ENCODE results near the gene ST8SIA4. TPM values are rescaled to one million over a fixed set of nuclear protein-coding genes. Genes with fewer than 3 reads are reported as not detected.
A peak's percentile ranks its signal among the peaks of the same experiment; 100 is the strongest.

The ST8SIA4 gene
- total and polyA plus RNA-seq, 7 experiments from 2014 or later, result 5.8 to 54.5 (median 21.9) TPM

GRCh38 chr5:100796851-100797250 lies 106.2 kb downstream of the ST8SIA4 start:
- H3K27ac Mint-ChIP-seq, result no peak overlapping the region
- DNase-seq (no peak), ATAC-seq (no peak)
- CTCF ChIA-PET, result no interaction called here
- H3K9me3 Mint-ChIP-seq, result peaks cover under 1 to 27% (median 5%) of the 10 kb centered on the region in 11 donors
- H3K4me3 Mint-ChIP-seq, result no peak overlapping the region
- intact Hi-C loops (cut with micrococcal nuclease), result no loop called here
- no peaks in the 10 kb centered on the region for H3K4me1 ChIP-seq (ENCODE audit: control insufficient read depth in 2 of 2, insufficient read depth in 2 of 2, low read length in 2 of 2)
- peaks cover 0 to 8% (median 0%) of the 10 kb centered on the region in 3 experiments for H3K9me3 ChIP-seq (ENCODE audit: control insufficient read depth in 2 of 3, low read length in 3 of 3)
- H3K36me3 ChIP-seq (ENCODE audit: control insufficient read depth in 2 of 3, insufficient read depth in 3 of 3, low read length in 3 of 3), result no peaks in the 10 kb centered on the region
- no peaks in the 10 kb centered on the region for H3K27me3 ChIP-seq (ENCODE audit: control insufficient read depth in 2 of 2, insufficient read depth in 2 of 2, low read length in 2 of 2)
- H3K36me3 Mint-ChIP-seq, result peaks cover 0 to 16% (median 0%) of the 10 kb centered on the region in 5 donors
- H3K4me1 Mint-ChIP-seq, result no peaks in the 10 kb centered on the region
- H3K4me3 ChIP-seq (ENCODE audit: low read length), result no peak overlapping the region
- no peak overlapping the region for H3K27ac ChIP-seq (ENCODE audit: low read depth, low read length)
- POLR2A ChIA-PET, result no interaction called here
- H3K27me3 Mint-ChIP-seq, result no peaks in the 10 kb centered on the region

GRCh38 chr5:100794844-100795243 lies 108.2 kb downstream of the ST8SIA4 start:
- H3K4me1 ChIP-seq (ENCODE audit: control insufficient read depth in 2 of 2, insufficient read depth in 2 of 2, low read length in 2 of 2), result no peaks in the 10 kb centered on the region
- no peak for DNase-seq
- Mint-ChIP-seq H3K4me1 (peaks cover 0 to 8% (median 0%) of the 10 kb centered on the region in 7 donors), H3K27ac (no peak overlapping the region), H3K4me3 (no peak overlapping the region), H3K27me3 (peaks cover 0 to 7% (median 5%) of the 10 kb centered on the region in 5 donors), H3K9me3 (peaks cover 0 to 26% (median 4%) of the 10 kb centered on the region in 11 donors), H3K36me3 (peaks cover 0 to 13% (median 0%) of the 10 kb centered on the region in 5 donors)
- ChIA-PET CTCF (no interaction called here), POLR2A (no interaction called here)
- H3K4me3 ChIP-seq (ENCODE audit: low read length), result no peak overlapping the region
- H3K27me3 ChIP-seq (ENCODE audit: control insufficient read depth in 2 of 2, insufficient read depth in 2 of 2, low read length in 2 of 2), result no peaks in the 10 kb centered on the region
- peaks cover 0 to 8% (median 0%) of the 10 kb centered on the region in 3 experiments for H3K9me3 ChIP-seq (ENCODE audit: control insufficient read depth in 2 of 3, low read length in 3 of 3)
- no peak overlapping the region for H3K27ac ChIP-seq (ENCODE audit: low read depth, low read length)
- H3K36me3 ChIP-seq (ENCODE audit: control insufficient read depth in 2 of 3, insufficient read depth in 3 of 3, low read length in 3 of 3), result no peaks in the 10 kb centered on the region
- ATAC-seq, result no peak
- intact Hi-C loops (cut with micrococcal nuclease), result no loop called here

- no peak for DNase-seq
- Mint-ChIP-seq H3K27ac (no peak overlapping the region), H3K4me3 (no peak overlapping the region), H3K9me3 (peaks cover 0 to 26% (median 4%) of the 10 kb centered on the region in 11 donors), H3K36me3 (peaks cover 0 to 13% (median 0%) of the 10 kb centered on the region in 5 donors), H3K27me3 (peaks cover 0 to 10% (median 6%) of the 10 kb centered on the region in 5 donors), H3K4me1 (peaks cover 0 to 12% (median 0%) of the 10 kb centered on the region in 7 donors)
- Histone ChIP-seq H3K4me3 (ENCODE audit: low read length) (no peak overlapping the region), H3K27me3 (ENCODE audit: control insufficient read depth in 2 of 2, insufficient read depth in 2 of 2, low read length in 2 of 2) (no peaks in the 10 kb centered on the region), H3K9me3 (ENCODE audit: control insufficient read depth in 2 of 3, low read length in 3 of 3) (peaks cover 0 to 8% (median 0%) of the 10 kb centered on the region in 3 experiments), H3K4me1 (ENCODE audit: control insufficient read depth in 2 of 2, insufficient read depth in 2 of 2, low read length in 2 of 2) (no peaks in the 10 kb centered on the region), H3K27ac (ENCODE audit: low read depth, low read length) (no peak overlapping the region), H3K36me3 (ENCODE audit: control insufficient read depth in 2 of 3, insufficient read depth in 3 of 3, low read length in 3 of 3) (no peaks in the 10 kb centered on the region)
- ATAC-seq, result no peak
- intact Hi-C loops (cut with micrococcal nuclease), result no loop called here
- ChIA-PET POLR2A (no interaction called here), CTCF (no interaction called here)
Observed at GRCh38 chr5:100794218-100794617, 108.9 kb downstream of the ST8SIA4 start.

GRCh38 chr5:100792781-100793180 lies 110.3 kb downstream of the ST8SIA4 start:
- DNase-seq (no peak), ATAC-seq (no peak)
- Mint-ChIP-seq H3K9me3 (peaks cover 0 to 26% (median 4%) of the 10 kb centered on the region in 11 donors), H3K4me3 (no peak overlapping the region), H3K27me3 (peaks cover 0 to 10% (median 6%) of the 10 kb centered on the region in 5 donors), H3K36me3 (peaks cover 0 to 13% (median 0%) of the 10 kb centered on the region in 5 donors), H3K4me1 (peaks cover 0 to 15% (median 0%) of the 10 kb centered on the region in 7 donors), H3K27ac (no peak overlapping the region)
- no peaks in the 10 kb centered on the region for H3K4me1 ChIP-seq (ENCODE audit: control insufficient read depth in 2 of 2, insufficient read depth in 2 of 2, low read length in 2 of 2)
- ChIA-PET CTCF (no interaction called here), POLR2A (no interaction called here)
- H3K27ac ChIP-seq (ENCODE audit: low read depth, low read length), result no peak overlapping the region
- H3K4me3 ChIP-seq (ENCODE audit: low read length), result no peak overlapping the region
- no peaks in the 10 kb centered on the region for H3K36me3 ChIP-seq (ENCODE audit: control insufficient read depth in 2 of 3, insufficient read depth in 3 of 3, low read length in 3 of 3)
- intact Hi-C loops (cut with micrococcal nuclease), result no loop called here
- H3K27me3 ChIP-seq (ENCODE audit: control insufficient read depth in 2 of 2, insufficient read depth in 2 of 2, low read length in 2 of 2), result no peaks in the 10 kb centered on the region
- peaks cover 0 to 8% (median 0%) of the 10 kb centered on the region in 3 experiments for H3K9me3 ChIP-seq (ENCODE audit: control insufficient read depth in 2 of 3, low read length in 3 of 3)

GRCh38 chr5:100791391-100791790 lies 111.7 kb downstream of the ST8SIA4 start:
- H3K9me3 Mint-ChIP-seq, result peaks cover 0 to 26% (median 5%) of the 10 kb centered on the region in 11 donors
- Histone ChIP-seq H3K9me3 (ENCODE audit: control insufficient read depth in 2 of 3, low read length in 3 of 3) (peaks cover 0 to 8% (median 0%) of the 10 kb centered on the region in 3 experiments), H3K36me3 (ENCODE audit: control insufficient read depth in 2 of 3, insufficient read depth in 3 of 3, low read length in 3 of 3) (no peaks in the 10 kb centered on the region), H3K4me3 (ENCODE audit: low read length) (no peak overlapping the region), H3K27ac (ENCODE audit: low read depth, low read length) (no peak overlapping the region), H3K4me1 (ENCODE audit: control insufficient read depth in 2 of 2, insufficient read depth in 2 of 2, low read length in 2 of 2) (no peaks in the 10 kb centered on the region), H3K27me3 (ENCODE audit: control insufficient read depth in 2 of 2, insufficient read depth in 2 of 2, low read length in 2 of 2) (no peaks in the 10 kb centered on the region)
- DNase-seq (no peak), ATAC-seq (no peak)
- H3K36me3 Mint-ChIP-seq, result peaks cover 0 to 13% (median 0%) of the 10 kb centered on the region in 5 donors
- CTCF ChIA-PET, result no interaction called here
- no peak overlapping the region for H3K4me3 Mint-ChIP-seq
- POLR2A ChIA-PET, result no interaction called here
- peaks cover 0 to 15% (median 0%) of the 10 kb centered on the region in 7 donors for H3K4me1 Mint-ChIP-seq
- peak overlapping the region in 1 of 9 donors; percentile 29 for H3K27ac Mint-ChIP-seq
- peaks cover 0 to 10% (median 6%) of the 10 kb centered on the region in 5 donors for H3K27me3 Mint-ChIP-seq
- intact Hi-C loops (cut with micrococcal nuclease), result no loop called here

- H3K4me3 Mint-ChIP-seq, result no peak overlapping the region
- Histone ChIP-seq H3K36me3 (ENCODE audit: control insufficient read depth in 2 of 3, insufficient read depth in 3 of 3, low read length in 3 of 3) (no peaks in the 10 kb centered on the region), H3K4me1 (ENCODE audit: control insufficient read depth in 2 of 2, insufficient read depth in 2 of 2, low read length in 2 of 2) (no peaks in the 10 kb centered on the region), H3K9me3 (ENCODE audit: control insufficient read depth in 2 of 3, low read length in 3 of 3) (peaks cover 0 to 8% (median 0%) of the 10 kb centered on the region in 3 experiments), H3K27me3 (ENCODE audit: control insufficient read depth in 2 of 2, insufficient read depth in 2 of 2, low read length in 2 of 2) (no peaks in the 10 kb centered on the region), H3K27ac (ENCODE audit: low read depth, low read length) (no peak overlapping the region), H3K4me3 (ENCODE audit: low read length) (no peak overlapping the region)
- peaks cover 0 to 11% (median 0%) of the 10 kb centered on the region in 5 donors for H3K36me3 Mint-ChIP-seq
- ATAC-seq (no peak), DNase-seq (no peak)
- POLR2A ChIA-PET, result no interaction called here
- H3K27me3 Mint-ChIP-seq, result peaks cover 0 to 10% (median 6%) of the 10 kb centered on the region in 5 donors
- H3K9me3 Mint-ChIP-seq, result peaks cover 0 to 26% (median 5%) of the 10 kb centered on the region in 11 donors
- H3K4me1 Mint-ChIP-seq, result peaks cover 0 to 15% (median 0%) of the 10 kb centered on the region in 7 donors
- CTCF ChIA-PET, result no interaction called here
- H3K27ac Mint-ChIP-seq, result no peak overlapping the region
- intact Hi-C loops (cut with micrococcal nuclease), result no loop called here
Observed at GRCh38 chr5:100790951-100791350, 112.1 kb downstream of the ST8SIA4 start.

GRCh38 chr5:100790170-100790665 lies 112.9 kb downstream of the ST8SIA4 start:
- Histone ChIP-seq H3K4me1 (ENCODE audit: control insufficient read depth in 2 of 2, insufficient read depth in 2 of 2, low read length in 2 of 2) (no peaks in the 10 kb centered on the region), H3K4me3 (ENCODE audit: low read length) (no peak overlapping the region), H3K27me3 (ENCODE audit: control insufficient read depth in 2 of 2, insufficient read depth in 2 of 2, low read length in 2 of 2) (no peaks in the 10 kb centered on the region), H3K36me3 (ENCODE audit: control insufficient read depth in 2 of 3, insufficient read depth in 3 of 3, low read length in 3 of 3) (no peaks in the 10 kb centered on the region), H3K27ac (ENCODE audit: low read depth, low read length) (no peak overlapping the region), H3K9me3 (ENCODE audit: control insufficient read depth in 2 of 3, low read length in 3 of 3) (peaks cover 0 to 8% (median 0%) of the 10 kb centered on the region in 3 experiments)
- H3K9me3 Mint-ChIP-seq, result peaks cover 0 to 19% (median 5%) of the 10 kb centered on the region in 11 donors
- no peak for DNase-seq
- peaks cover 0 to 6% (median 0%) of the 10 kb centered on the region in 5 donors for H3K36me3 Mint-ChIP-seq
- POLR2A ChIA-PET, result no interaction called here
- H3K27me3 Mint-ChIP-seq, result peaks cover 0 to 10% (median 6%) of the 10 kb centered on the region in 5 donors
- peak; percentile 22 for ATAC-seq
- H3K4me1 Mint-ChIP-seq, result peaks cover 0 to 15% (median 0%) of the 10 kb centered on the region in 7 donors
- no peak overlapping the region for H3K4me3 Mint-ChIP-seq
- intact Hi-C loops (cut with micrococcal nuclease), result no loop called here
- no peak overlapping the region for H3K27ac Mint-ChIP-seq
- CTCF ChIA-PET, result no interaction called here

All from naive thymus-derived CD4-positive, alpha-beta T cell (primary cell).